Sigmoid colon (tissue), 7 donors: Measurements from ENCODE around the gene FKBP6. TPM values are rescaled to one million over a fixed set of nuclear protein-coding genes. Genes with fewer than 3 reads are reported as not detected.
A peak's percentile ranks its signal among the peaks of the same experiment; 100 is the strongest.
"Not testable (repeated sequence)": the region's sequence is repeated elsewhere in the genome, so short reads cannot be mapped to it uniquely, and the experiment has no call there.

ENCODE experiments used
- DNase-seq: peaks from one replicate; pipeline ENCODE4 v3.0.0-alpha.2; 2019
- H3K27ac ChIP-seq, 4 donors: fragments of 200-600 bp; sonication (generic); one replicate each; pipeline ENCODE4 v1.5.1; 2016 to 2019; ENCODE audit warnings: mild to moderate bottlenecking in 1 of 4
- H3K27me3 ChIP-seq, 3 donors: fragments of 200-600 bp; sonication (generic); one replicate each; pipeline ENCODE4 v1.5.1; 2019; ENCODE audit warnings: mild to moderate bottlenecking in 1 of 3
- H3K36me3 ChIP-seq, 4 donors: fragments of 200-600 bp; sonication (generic); one replicate each; pipeline ENCODE4 v1.5.1; 2016 to 2019
- H3K4me1 ChIP-seq, 4 donors: fragments of 200-600 bp; sonication (generic); one replicate each; pipeline ENCODE4 v1.5.1; 2017 to 2019
- H3K4me3 ChIP-seq, 4 donors: fragments of 200-600 bp; sonication (generic); one replicate each; pipeline ENCODE4 v1.5.1; 2017 to 2019; ENCODE audit warnings: mild to moderate bottlenecking in 2 of 4, moderate library complexity in 1 of 4
- H3K9me3 ChIP-seq, 4 donors: fragments of 200-600 bp in 3 of 4; sonication (generic) in 3 of 4; one replicate each; pipeline versions ENCODE4 v1.5.1 to v1.6.1; 2013 to 2019
- EP300 ChIP-seq, 4 donors: sonication (generic); formaldehyde crosslinking; IDR thresholded peaks; one replicate each; pipeline ENCODE4 v1.6.1; 2017; ENCODE audit warnings: antibody characterized with exemption in 4 of 4
- POLR2A ChIP-seq, 2 donors: fragments of 450-650 bp; IDR thresholded peaks; one replicate each; pipeline ENCODE4 v1.6.1; 2016; ENCODE audit warnings: antibody characterized with exemption in 2 of 2, mild to moderate bottlenecking in 2 of 2, moderate library complexity in 2 of 2
- POLR2AphosphoS5 ChIP-seq, 4 donors: sonication (generic); formaldehyde crosslinking; IDR thresholded peaks; one replicate each; pipeline ENCODE4 v1.6.1; 2017; ENCODE audit warnings: antibody characterized with exemption in 4 of 4
- WGBS, 2 donors: extraction: QIAGEN DNeasy Blood & Tissue Kit; methylation state at CpG; one replicate each; pipeline ENCODE4 v1.1.7; 2013; 5-methylcytosine and 5-hydroxymethylcytosine counted together
- intact Hi-C: fragments of 100-400 bp; cut with DNase I; formaldehyde crosslinking; loops from one replicate; pipeline ENCODE4 v1.15.1; 2023
- polyA plus RNA-seq, 3 donors: library from polyadenylated mRNA; stranded (reverse); fragments of 200-250 nt; gene quantifications; one replicate each; pipeline ENCODE4 v1.2.3, GENCODE V29; 2013
- total RNA-seq, 4 donors: library from RNA; depleted of rRNA; stranded (reverse); fragments of >200 nt; gene quantifications; one replicate each; pipeline ENCODE4 v1.1.0, GENCODE V29; 2016
- TF ChIP-seq, protein P1 (sequence below), 4 experiments: fragments of 450-650 bp in 3 of 4; fragments of 200-600 bp in 1 of 4; IDR thresholded peaks; one replicate each; pipeline ENCODE4 v1.5.1; 2016 to 2019; ENCODE audit warnings: antibody characterized with exemption in 4 of 4, mild to moderate bottlenecking in 3 of 4, moderate library complexity in 2 of 4
- donor health status: healthy with polysubstance abuse.
- donor health status: Bipolar disorder and iron deficiency.
- donor health status: healthy.

FKBP6 gene
- total and polyA plus RNA-seq, 7 donors: not detected

GRCh38 chr7:73376671-73377412 lies 48.9 kb downstream of the FKBP6 start:
- Histone ChIP-seq H3K4me1 (peaks cover 0 to 8% (median 3%) of the 10 kb centered on the region in 4 donors), H3K9me3 (no peaks in the 10 kb centered on the region), H3K36me3 (no peaks in the 10 kb centered on the region), H3K27ac (no peak overlapping the region), H3K27me3 (peaks cover 8 to 24% (median 21%) of the 10 kb centered on the region in 3 donors), H3K4me3 (no peak overlapping the region)
- TF ChIP-seq, protein P1, sequence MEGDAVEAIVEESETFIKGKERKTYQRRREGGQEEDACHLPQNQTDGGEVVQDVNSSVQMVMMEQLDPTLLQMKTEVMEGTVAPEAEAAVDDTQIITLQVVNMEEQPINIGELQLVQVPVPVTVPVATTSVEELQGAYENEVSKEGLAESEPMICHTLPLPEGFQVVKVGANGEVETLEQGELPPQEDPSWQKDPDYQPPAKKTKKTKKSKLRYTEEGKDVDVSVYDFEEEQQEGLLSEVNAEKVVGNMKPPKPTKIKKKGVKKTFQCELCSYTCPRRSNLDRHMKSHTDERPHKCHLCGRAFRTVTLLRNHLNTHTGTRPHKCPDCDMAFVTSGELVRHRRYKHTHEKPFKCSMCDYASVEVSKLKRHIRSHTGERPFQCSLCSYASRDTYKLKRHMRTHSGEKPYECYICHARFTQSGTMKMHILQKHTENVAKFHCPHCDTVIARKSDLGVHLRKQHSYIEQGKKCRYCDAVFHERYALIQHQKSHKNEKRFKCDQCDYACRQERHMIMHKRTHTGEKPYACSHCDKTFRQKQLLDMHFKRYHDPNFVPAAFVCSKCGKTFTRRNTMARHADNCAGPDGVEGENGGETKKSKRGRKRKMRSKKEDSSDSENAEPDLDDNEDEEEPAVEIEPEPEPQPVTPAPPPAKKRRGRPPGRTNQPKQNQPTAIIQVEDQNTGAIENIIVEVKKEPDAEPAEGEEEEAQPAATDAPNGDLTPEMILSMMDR (IDR thresholded peaks at IDR 0.05): no peak
- TF ChIP-seq POLR2A (IDR thresholded peaks at IDR 0.05) (no peak), POLR2AphosphoS5 (IDR thresholded peaks at IDR 0.05) (no peak), EP300 (IDR thresholded peaks at IDR 0.05) (no peak)
- intact Hi-C loops: no loop called here
- no peak for DNase-seq
- 77 to 88% methylated on average over 20 of the region's 20 CpGs for WGBS, 2 donors

- H3K4me1 ChIP-seq, H3K27ac ChIP-seq, intact Hi-C loops, H3K9me3 ChIP-seq, DNase-seq, H3K36me3 ChIP-seq: not testable (repeated sequence)
- Histone ChIP-seq H3K4me3 (peak overlapping the region in 1 of 4 donors; percentile 10), H3K27me3 (peaks cover 8 to 24% (median 21%) of the 10 kb centered on the region in 3 donors)
- WGBS, 2 donors: 11 to 13% methylated on average over 64 to 68 of the region's 68 CpGs
Measured at GRCh38 chr7:73377413-73378200, 49.6 kb downstream of the FKBP6 start.

DNA sequence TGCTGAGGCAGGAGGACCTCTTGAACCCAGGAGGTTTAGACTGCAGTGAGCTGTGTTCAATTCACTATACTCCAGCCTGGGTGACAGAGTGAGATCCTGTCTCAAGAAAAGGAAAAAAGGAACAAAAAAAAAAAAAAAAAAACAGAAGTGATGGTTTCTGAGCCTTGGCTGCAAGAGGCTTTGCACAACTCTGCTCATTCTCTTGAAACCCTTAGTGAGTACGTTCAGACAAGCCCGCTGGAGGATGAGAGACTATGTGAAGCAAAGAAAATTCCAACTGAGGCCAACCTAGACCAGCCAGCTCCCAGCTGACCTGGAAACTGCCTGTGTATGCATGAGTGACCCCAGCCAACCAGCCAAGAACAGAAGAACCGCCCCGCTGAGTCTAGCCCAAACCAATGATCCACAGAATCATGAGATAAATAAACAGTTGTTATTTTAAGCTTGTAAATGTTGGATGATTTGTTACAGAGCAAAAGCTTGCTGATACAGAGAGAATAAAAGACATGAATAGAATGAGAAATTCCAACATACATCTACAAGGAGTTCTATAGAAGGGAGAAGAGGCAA lies 55.1 kb downstream of the FKBP6 start:
- no peak for DNase-seq
- 90 to 94% methylated on average over 4 of the region's 4 CpGs for WGBS, 2 donors
- H3K36me3 ChIP-seq: no peaks in the 10 kb centered on the region
- H3K4me3 ChIP-seq: no peak overlapping the region
- peaks cover 0 to 9% (median 6%) of the 10 kb centered on the region in 4 donors for H3K9me3 ChIP-seq
- peaks cover under 1 to 10% (median 5%) of the 10 kb centered on the region in 3 donors for H3K27me3 ChIP-seq
- no peak overlapping the region for H3K27ac ChIP-seq
- TF ChIP-seq POLR2A (IDR thresholded peaks at IDR 0.05): no peak
- TF ChIP-seq, protein P1 (IDR thresholded peaks at IDR 0.05): no peak
- no peak for TF ChIP-seq EP300 (IDR thresholded peaks at IDR 0.05)
- no peak for TF ChIP-seq POLR2AphosphoS5 (IDR thresholded peaks at IDR 0.05)
- intact Hi-C loops: no loop called here
- peaks cover 0 to under 1% (median 0%) of the 10 kb centered on the region in 4 donors for H3K4me1 ChIP-seq

DNA sequence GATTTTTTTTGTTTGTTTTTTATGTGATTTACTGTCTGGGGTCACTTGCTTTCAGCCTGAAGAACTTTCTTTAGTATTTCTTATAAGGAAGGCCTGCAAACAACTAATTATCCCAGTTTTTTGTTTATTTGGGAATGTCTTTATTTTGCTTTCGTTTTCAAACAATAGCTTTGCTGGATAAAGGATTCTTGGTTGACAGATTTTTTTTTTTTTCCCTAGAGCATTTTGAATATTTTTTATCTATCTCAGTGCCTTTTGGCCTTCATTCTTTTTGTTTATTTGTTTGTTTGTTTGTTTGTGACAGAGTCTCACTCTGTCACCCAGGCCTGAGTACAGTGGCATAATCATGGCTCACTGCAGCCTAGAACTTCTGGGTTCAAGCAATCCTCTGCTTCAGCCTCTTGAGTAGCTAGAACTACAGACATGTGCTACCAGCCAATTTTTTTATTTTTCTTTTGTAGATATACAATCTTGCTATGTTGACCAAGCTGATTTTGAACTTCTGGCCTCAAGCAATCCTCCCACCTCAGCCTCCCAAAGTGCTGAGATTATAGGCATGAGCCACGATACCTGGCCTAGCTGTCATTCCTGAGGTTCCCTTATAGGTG lies 59.4 kb downstream of the FKBP6 start:
- Histone ChIP-seq H3K27me3 (no peaks in the 10 kb centered on the region), H3K9me3 (peaks cover 0 to 17% (median 8%) of the 10 kb centered on the region in 4 donors), H3K36me3 (no peaks in the 10 kb centered on the region), H3K27ac (no peak overlapping the region), H3K4me3 (no peak overlapping the region), H3K4me1 (no peaks in the 10 kb centered on the region)
- intact Hi-C loops: no loop called here
- no peak for DNase-seq
- TF ChIP-seq POLR2AphosphoS5 (IDR thresholded peaks at IDR 0.05): no peak
- TF ChIP-seq POLR2A (IDR thresholded peaks at IDR 0.05): no peak
- TF ChIP-seq, protein P1 (IDR thresholded peaks at IDR 0.05): no peak
- no peak for TF ChIP-seq EP300 (IDR thresholded peaks at IDR 0.05)
- WGBS, 2 donors: 58 to 76% methylated on average over 2 of the region's 2 CpGs
